Measurements from ENCODE around the gene SNAPC4. TPM values are rescaled to one million over a fixed set of nuclear protein-coding genes. Genes with fewer than 3 reads are reported as not detected.
A peak's percentile ranks its signal among the peaks of the same experiment; 100 is the strongest.

The SNAPC4 gene, protein sequence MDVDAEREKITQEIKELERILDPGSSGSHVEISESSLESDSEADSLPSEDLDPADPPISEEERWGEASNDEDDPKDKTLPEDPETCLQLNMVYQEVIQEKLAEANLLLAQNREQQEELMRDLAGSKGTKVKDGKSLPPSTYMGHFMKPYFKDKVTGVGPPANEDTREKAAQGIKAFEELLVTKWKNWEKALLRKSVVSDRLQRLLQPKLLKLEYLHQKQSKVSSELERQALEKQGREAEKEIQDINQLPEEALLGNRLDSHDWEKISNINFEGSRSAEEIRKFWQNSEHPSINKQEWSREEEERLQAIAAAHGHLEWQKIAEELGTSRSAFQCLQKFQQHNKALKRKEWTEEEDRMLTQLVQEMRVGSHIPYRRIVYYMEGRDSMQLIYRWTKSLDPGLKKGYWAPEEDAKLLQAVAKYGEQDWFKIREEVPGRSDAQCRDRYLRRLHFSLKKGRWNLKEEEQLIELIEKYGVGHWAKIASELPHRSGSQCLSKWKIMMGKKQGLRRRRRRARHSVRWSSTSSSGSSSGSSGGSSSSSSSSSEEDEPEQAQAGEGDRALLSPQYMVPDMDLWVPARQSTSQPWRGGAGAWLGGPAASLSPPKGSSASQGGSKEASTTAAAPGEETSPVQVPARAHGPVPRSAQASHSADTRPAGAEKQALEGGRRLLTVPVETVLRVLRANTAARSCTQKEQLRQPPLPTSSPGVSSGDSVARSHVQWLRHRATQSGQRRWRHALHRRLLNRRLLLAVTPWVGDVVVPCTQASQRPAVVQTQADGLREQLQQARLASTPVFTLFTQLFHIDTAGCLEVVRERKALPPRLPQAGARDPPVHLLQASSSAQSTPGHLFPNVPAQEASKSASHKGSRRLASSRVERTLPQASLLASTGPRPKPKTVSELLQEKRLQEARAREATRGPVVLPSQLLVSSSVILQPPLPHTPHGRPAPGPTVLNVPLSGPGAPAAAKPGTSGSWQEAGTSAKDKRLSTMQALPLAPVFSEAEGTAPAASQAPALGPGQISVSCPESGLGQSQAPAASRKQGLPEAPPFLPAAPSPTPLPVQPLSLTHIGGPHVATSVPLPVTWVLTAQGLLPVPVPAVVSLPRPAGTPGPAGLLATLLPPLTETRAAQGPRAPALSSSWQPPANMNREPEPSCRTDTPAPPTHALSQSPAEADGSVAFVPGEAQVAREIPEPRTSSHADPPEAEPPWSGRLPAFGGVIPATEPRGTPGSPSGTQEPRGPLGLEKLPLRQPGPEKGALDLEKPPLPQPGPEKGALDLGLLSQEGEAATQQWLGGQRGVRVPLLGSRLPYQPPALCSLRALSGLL (N-terminal part only)
- polyA plus RNA-seq (6.8 and 12.9 TPM in 2 replicates), polyA minus RNA-seq (10.7 and 14.4 TPM in 2 replicates)

- Histone ChIP-seq H3K9me2 (ENCODE audit: insufficient read depth, low read length) (no peaks in the 10 kb centered on the region), H3K27me3 (ENCODE audit: insufficient read depth, low read depth, low read length) (no peaks in the 10 kb centered on the region), H3K36me3 (ENCODE audit: insufficient read depth, low read length) (peaks cover 3% of the 10 kb centered on the region), H3F3A (ENCODE audit: insufficient read depth, low read length, poor library complexity, severe bottlenecking) (no peaks in the 10 kb centered on the region), H4K20me1 (ENCODE audit: insufficient read depth) (no peaks in the 10 kb centered on the region), H3K4me2 (ENCODE audit: low read length) (peak within 1 kb of the TSS; percentile 48), H3K9ac (ENCODE audit: low read length) (peak within 1 kb of the TSS; percentile 76), H2AFZ (ENCODE audit: low read depth, low read length) (peak within 1 kb of the TSS; percentile 51), H3K27ac (ENCODE audit: low read length) (peak within 1 kb of the TSS; percentile 34), H3K4me3 (ENCODE audit: low read length) (peak within 1 kb of the TSS; percentile 89), H3K79me2 (replicated peaks; ENCODE audit: insufficient read depth, low read length) (peaks cover 21% of the 10 kb centered on the region), H3K9me3 (ENCODE audit: low read length) (no peaks in the 10 kb centered on the region)
- TF ChIP-seq EP300 (conservative IDR thresholded peaks at IDR 0.05; ENCODE audit: poor library complexity, severe bottlenecking) (peak; percentile 29), TAF1 (IDR thresholded peaks at IDR 0.05; ENCODE audit: low read depth) (peak; percentile 72), SMC3 (conservative IDR thresholded peaks at IDR 0.05; ENCODE audit: poor library complexity) (peak; percentile 79), MXI1 (conservative IDR thresholded peaks at IDR 0.05; ENCODE audit: poor library complexity, severe bottlenecking) (peak; percentile 96), EZH2 (IDR thresholded peaks at IDR 0.05; ENCODE audit: borderline replicate concordance, insufficient read depth, low read length, poor library complexity, severe bottlenecking) (no peak), POLR2AphosphoS5 (IDR thresholded peaks at IDR 0.05) (peak; percentile 87), REST (IDR thresholded peaks at IDR 0.05; ENCODE audit: borderline replicate concordance) (peak; percentile 40), RAD21 (conservative IDR thresholded peaks at IDR 0.05) (peak; percentile 76)
- TF ChIP-seq, protein P1, sequence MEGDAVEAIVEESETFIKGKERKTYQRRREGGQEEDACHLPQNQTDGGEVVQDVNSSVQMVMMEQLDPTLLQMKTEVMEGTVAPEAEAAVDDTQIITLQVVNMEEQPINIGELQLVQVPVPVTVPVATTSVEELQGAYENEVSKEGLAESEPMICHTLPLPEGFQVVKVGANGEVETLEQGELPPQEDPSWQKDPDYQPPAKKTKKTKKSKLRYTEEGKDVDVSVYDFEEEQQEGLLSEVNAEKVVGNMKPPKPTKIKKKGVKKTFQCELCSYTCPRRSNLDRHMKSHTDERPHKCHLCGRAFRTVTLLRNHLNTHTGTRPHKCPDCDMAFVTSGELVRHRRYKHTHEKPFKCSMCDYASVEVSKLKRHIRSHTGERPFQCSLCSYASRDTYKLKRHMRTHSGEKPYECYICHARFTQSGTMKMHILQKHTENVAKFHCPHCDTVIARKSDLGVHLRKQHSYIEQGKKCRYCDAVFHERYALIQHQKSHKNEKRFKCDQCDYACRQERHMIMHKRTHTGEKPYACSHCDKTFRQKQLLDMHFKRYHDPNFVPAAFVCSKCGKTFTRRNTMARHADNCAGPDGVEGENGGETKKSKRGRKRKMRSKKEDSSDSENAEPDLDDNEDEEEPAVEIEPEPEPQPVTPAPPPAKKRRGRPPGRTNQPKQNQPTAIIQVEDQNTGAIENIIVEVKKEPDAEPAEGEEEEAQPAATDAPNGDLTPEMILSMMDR (IDR thresholded peaks at IDR 0.05; ENCODE audit: poor library complexity, severe bottlenecking): peak; percentile 99
Observed at GRCh38 chr9:136400038-136400834, at the start of gene SNAPC4. Gene SNAPC4, minus strand, starts transcription at chr9:136400170. Its CDS starts 1,742 bp downstream, at chr9:136398428.

Data from neural cell (in vitro differentiated cells).